Smooth muscle cell (in vitro differentiated cells): ENCODE results near the gene FILIP1L. TPM values are rescaled to one million over a fixed set of nuclear protein-coding genes. Genes with fewer than 3 reads are reported as not detected.

Experiments
- DNase-seq: peaks from one replicate; lab custom pipeline; 2025; ENCODE audit not compliant: unreplicated experiment; lab: John Stamatoyannopoulos, UW
- H2AFZ ChIP-seq: fragments of 200-600 bp; sonication (generic); 2 replicates; pipeline ENCODE4 v1.6.0; 2016; ENCODE audit warnings: antibody characterized with exemption, low read depth, mild to moderate bottlenecking
- H3F3A ChIP-seq: fragments of 200-600 bp; sonication (generic); 2 replicates; pipeline ENCODE4 v1.6.0; 2017; ENCODE audit warnings: antibody characterized with exemption, low read depth
- H3K27ac ChIP-seq: fragments of 200-600 bp; sonication (generic); 2 replicates; pipeline ENCODE4 v1.5.1; 2016; ENCODE audit warnings: low read depth, mild to moderate bottlenecking
- H3K27me3 ChIP-seq: fragments of 200-600 bp; sonication (generic); 2 replicates; pipeline ENCODE4 v1.6.1; 2016; ENCODE audit warnings: low read depth, mild to moderate bottlenecking
- H3K36me3 ChIP-seq: fragments of 200-600 bp; sonication (generic); 2 replicates; pipeline ENCODE4 v1.5.1; 2016; ENCODE audit warnings: low read depth
- H3K4me1 ChIP-seq: fragments of 200-600 bp; sonication (generic); 2 replicates; pipeline ENCODE4 v1.5.1; 2016; ENCODE audit warnings: low read depth
- H3K4me2 ChIP-seq: fragments of 200-600 bp; sonication (generic); 2 replicates; pipeline ENCODE4 v1.6.0; 2016; ENCODE audit warnings: mild to moderate bottlenecking
- H3K4me3 ChIP-seq: fragments of 200-600 bp; sonication (generic); 2 replicates; pipeline ENCODE4 v1.5.1; 2016; ENCODE audit warnings: mild to moderate bottlenecking
- H3K79me2 ChIP-seq: fragments of 200-600 bp; sonication (generic); 2 replicates; pipeline ENCODE4 v1.6.0; 2016; ENCODE audit warnings: low read depth, mild to moderate bottlenecking
- H3K9ac ChIP-seq: fragments of 200-600 bp; sonication (generic); 2 replicates; pipeline ENCODE4 v1.6.0; 2016; ENCODE audit warnings: low read depth
- H3K9me3 ChIP-seq: fragments of 200-600 bp; sonication (generic); replicated peaks from 2 replicates; pipeline ENCODE4 v1.5.1; 2016; ENCODE audit warnings: low read depth
- H4K20me1 ChIP-seq: fragments of 200-600 bp; sonication (generic); 2 replicates; pipeline ENCODE4 v1.6.0; 2016; ENCODE audit warnings: low read depth
- CTCF ChIP-seq: fragments of 200-600 bp; sonication (generic); IDR thresholded peaks from 2 replicates; pipeline ENCODE4 v1.5.1; 2017; ENCODE audit warnings: borderline replicate concordance, mild to moderate bottlenecking, antibody characterized with exemption; ENCODE audit not compliant: insufficient read depth, poor library complexity, severe bottlenecking
- WGBS: methylation state at CpG from one replicate; pipeline ENCODE4 v1.1.7; 2016; ENCODE audit warnings: low lambda C conversion rate; 5-methylcytosine and 5-hydroxymethylcytosine counted together
- polyA plus RNA-seq: library from polyadenylated mRNA; unstranded; fragments of >200 nt; fragmentation: Nextera tagmentation; extraction: Ambion mirVana; gene quantifications from 2 replicates; pipeline ENCODE4 v1.2.1, GENCODE V29; 2016
- total RNA-seq: library from RNA; depleted of rRNA; stranded (reverse); fragments of >200 nt; gene quantifications from 2 replicates; pipeline ENCODE4 v1.2.3, GENCODE V29; 2014

FILIP1L gene
- total and polyA plus RNA-seq, 2 experiments from 2014 or later: 56.2 to 104 TPM

- no peak overlapping the region for H2AFZ ChIP-seq
- H3K4me3 ChIP-seq: no peak overlapping the region
- 86% methylated on average over 3 of the region's 3 CpGs for WGBS
- peak overlapping the region; percentile 41 for H3K4me2 ChIP-seq
- H4K20me1 ChIP-seq: no peaks in the 10 kb centered on the region
- H3K27me3 ChIP-seq: no peaks in the 10 kb centered on the region
- H3K9ac ChIP-seq: no peak overlapping the region
- H3K9me3 ChIP-seq: no peaks in the 10 kb centered on the region
- H3K27ac ChIP-seq: peak overlapping the region; percentile 98
- no peaks in the 10 kb centered on the region for H3K36me3 ChIP-seq
- no peak for TF ChIP-seq CTCF
- no peak for DNase-seq
- H3K79me2 ChIP-seq: no peaks in the 10 kb centered on the region
- H3F3A ChIP-seq: peaks cover 21% of the 10 kb centered on the region
- H3K4me1 ChIP-seq: peaks cover 22% of the 10 kb centered on the region
These were observed 66.1 kb downstream of the FILIP1L start for GRCh38 chr3:100048248-100048647.

GRCh38 chr3:100047455-100048141, 66.7 kb downstream of the FILIP1L start:
- no peak overlapping the region for H3K4me3 ChIP-seq
- H3K9ac ChIP-seq: no peak overlapping the region
- H4K20me1 ChIP-seq: no peaks in the 10 kb centered on the region
- H3K79me2 ChIP-seq: no peaks in the 10 kb centered on the region
- no peaks in the 10 kb centered on the region for H3K9me3 ChIP-seq
- DNase-seq: no peak
- H3K4me2 ChIP-seq: peak overlapping the region; percentile 41
- peaks cover 28% of the 10 kb centered on the region for H3K4me1 ChIP-seq
- H3K27me3 ChIP-seq: no peaks in the 10 kb centered on the region
- TF ChIP-seq CTCF: no peak
- H3K27ac ChIP-seq: peak overlapping the region; percentile 98
- H3F3A ChIP-seq: peaks cover 27% of the 10 kb centered on the region
- 35% methylated on average over 6 of the region's 6 CpGs for WGBS
- no peak overlapping the region for H2AFZ ChIP-seq
- H3K36me3 ChIP-seq: no peaks in the 10 kb centered on the region

- H3K4me1 ChIP-seq: peaks cover 33% of the 10 kb centered on the region
- H3F3A ChIP-seq: peaks cover 33% of the 10 kb centered on the region
- no peak for DNase-seq
- no peaks in the 10 kb centered on the region for H3K36me3 ChIP-seq
- WGBS: 71% methylated on average over 2 of the region's 2 CpGs
- no peaks in the 10 kb centered on the region for H4K20me1 ChIP-seq
- TF ChIP-seq CTCF: no peak
- H3K9ac ChIP-seq: peak overlapping the region; percentile 50
- no peaks in the 10 kb centered on the region for H3K79me2 ChIP-seq
- H3K27ac ChIP-seq: peak overlapping the region; percentile 98
- no peak overlapping the region for H2AFZ ChIP-seq
- no peaks in the 10 kb centered on the region for H3K9me3 ChIP-seq
- no peak overlapping the region for H3K4me3 ChIP-seq
- H3K27me3 ChIP-seq: no peaks in the 10 kb centered on the region
- peak overlapping the region; percentile 61 for H3K4me2 ChIP-seq
These were observed 67.3 kb downstream of the FILIP1L start for GRCh38 chr3:100046986-100047385.

- peaks cover 39% of the 10 kb centered on the region for H3F3A ChIP-seq
- H3K27me3 ChIP-seq: no peaks in the 10 kb centered on the region
- TF ChIP-seq CTCF: no peak
- H3K36me3 ChIP-seq: no peaks in the 10 kb centered on the region
- H3K9ac ChIP-seq: peak overlapping the region; percentile 53
- peak overlapping the region; percentile 61 for H3K4me2 ChIP-seq
- peak; percentile 10 for DNase-seq
- WGBS: 21% methylated on average over 3 of the region's 3 CpGs
- peaks cover 36% of the 10 kb centered on the region for H3K4me1 ChIP-seq
- H3K27ac ChIP-seq: peak overlapping the region; percentile 98
- H3K9me3 ChIP-seq: no peaks in the 10 kb centered on the region
- no peaks in the 10 kb centered on the region for H4K20me1 ChIP-seq
- no peak overlapping the region for H3K4me3 ChIP-seq
- H2AFZ ChIP-seq: no peak overlapping the region
- no peaks in the 10 kb centered on the region for H3K79me2 ChIP-seq
These were observed 68.6 kb downstream of the FILIP1L start for GRCh38 chr3:100045696-100046095.
